Skeletal muscle satellite cell (primary cell): ENCODE data around the gene CDK6.
"Not testable (repeated sequence)": the region's sequence is repeated elsewhere in the genome, so short reads cannot be mapped to it uniquely, and the experiment has no call there.

ENCODE experiments used
- H3K27me3 ChIP-seq: 2 replicates; pipeline ENCODE4 v1.7.0; 2013; ENCODE audit warnings: low read length; ENCODE audit not compliant: control insufficient read depth, insufficient read depth
- H3K36me3 ChIP-seq: 2 replicates; pipeline ENCODE4 v1.7.0; 2013; ENCODE audit warnings: mild to moderate bottlenecking, control low read depth, low read length; ENCODE audit not compliant: insufficient read depth
- H3K4me1 ChIP-seq: 2 replicates; pipeline ENCODE4 v1.7.0; 2013; ENCODE audit warnings: low read length; ENCODE audit not compliant: control insufficient read depth, insufficient read depth
- H3K4me2 ChIP-seq: 2 replicates; pipeline ENCODE4 v1.7.0; 2013; ENCODE audit warnings: mild to moderate bottlenecking, low read length
- H3K4me3 ChIP-seq: 2 replicates; pipeline ENCODE4 v1.7.0; 2013; ENCODE audit warnings: low read length
- H3K9ac ChIP-seq: 2 replicates; pipeline ENCODE4 v1.7.0; 2013; ENCODE audit warnings: mild to moderate bottlenecking, low read depth, low read length, moderate library complexity
- H3K9me3 ChIP-seq: replicated peaks from 2 replicates; pipeline ENCODE4 v1.7.0; 2013; ENCODE audit warnings: mild to moderate bottlenecking, control low read depth, low read length

The CDK6 gene

GRCh38 chr7:92621026-92621540 lies 215.3 kb downstream of the CDK6 start:
- H3K9ac ChIP-seq: peak overlapping the region; percentile 60
- peaks cover 26% of the 10 kb centered on the region for H3K36me3 ChIP-seq
- no peaks in the 10 kb centered on the region for H3K27me3 ChIP-seq
- H3K4me2 ChIP-seq: peak overlapping the region; percentile 65
- H3K9me3 ChIP-seq: no peaks in the 10 kb centered on the region
- H3K4me1 ChIP-seq: peaks cover 34% of the 10 kb centered on the region
- H3K4me3 ChIP-seq: peak overlapping the region; percentile 15

- H3K27me3 ChIP-seq: no peaks in the 10 kb centered on the region
- no peak overlapping the region for H3K9ac ChIP-seq
- H3K4me1 ChIP-seq: peaks cover 46% of the 10 kb centered on the region
- no peak overlapping the region for H3K4me3 ChIP-seq
- no peak overlapping the region for H3K4me2 ChIP-seq
- no peaks in the 10 kb centered on the region for H3K9me3 ChIP-seq
- H3K36me3 ChIP-seq: peaks cover 39% of the 10 kb centered on the region
Observed at GRCh38 chr7:92615861-92616260, 220.5 kb downstream of the CDK6 start.

- Histone ChIP-seq H3K9me3 (no peaks in the 10 kb centered on the region), H3K4me1 (peaks cover 47% of the 10 kb centered on the region), H3K4me3 (no peak overlapping the region), H3K36me3 (peaks cover 39% of the 10 kb centered on the region), H3K27me3 (no peaks in the 10 kb centered on the region), H3K9ac (peak overlapping the region; percentile 9), H3K4me2 (no peak overlapping the region)
Observed at GRCh38 chr7:92614660-92615174, 221.7 kb downstream of the CDK6 start.

- Histone ChIP-seq H3K36me3 (peaks cover 39% of the 10 kb centered on the region), H3K9ac (peak overlapping the region; percentile 72), H3K27me3 (no peaks in the 10 kb centered on the region), H3K4me3 (no peak overlapping the region), H3K9me3 (no peaks in the 10 kb centered on the region), H3K4me1 (peaks cover 49% of the 10 kb centered on the region), H3K4me2 (no peak overlapping the region)
Observed at GRCh38 chr7:92613720-92614119, 222.7 kb downstream of the CDK6 start.

GRCh38 chr7:92613214-92613613 lies 223.2 kb downstream of the CDK6 start:
- peak overlapping the region; percentile 72 for H3K9ac ChIP-seq
- H3K4me1 ChIP-seq: peaks cover 49% of the 10 kb centered on the region
- H3K4me2 ChIP-seq: peak overlapping the region; percentile 69
- H3K4me3 ChIP-seq: no peak overlapping the region
- no peaks in the 10 kb centered on the region for H3K9me3 ChIP-seq
- H3K36me3 ChIP-seq: peaks cover 39% of the 10 kb centered on the region
- no peaks in the 10 kb centered on the region for H3K27me3 ChIP-seq

GRCh38 chr7:92612501-92612900 lies 223.9 kb downstream of the CDK6 start:
- Histone ChIP-seq H3K4me2 (peak overlapping the region; percentile 69), H3K9ac (peak overlapping the region; percentile 72), H3K9me3 (no peaks in the 10 kb centered on the region), H3K27me3 (no peaks in the 10 kb centered on the region), H3K4me1 (peaks cover 49% of the 10 kb centered on the region), H3K36me3 (peaks cover 36% of the 10 kb centered on the region), H3K4me3 (peak overlapping the region; percentile 33)

GRCh38 chr7:92611735-92612134 lies 224.6 kb downstream of the CDK6 start:
- Histone ChIP-seq H3K4me2 (peak overlapping the region; percentile 69), H3K27me3 (no peaks in the 10 kb centered on the region), H3K4me1 (peaks cover 49% of the 10 kb centered on the region), H3K36me3 (peaks cover 28% of the 10 kb centered on the region), H3K9me3 (no peaks in the 10 kb centered on the region), H3K4me3 (peak overlapping the region; percentile 33), H3K9ac (peak overlapping the region; percentile 69)

- H3K9me3 ChIP-seq: no peaks in the 10 kb centered on the region
- H3K36me3 ChIP-seq: peaks cover 27% of the 10 kb centered on the region
- H3K9ac ChIP-seq: peak overlapping the region; percentile 0
- no peak overlapping the region for H3K4me2 ChIP-seq
- H3K4me1 ChIP-seq: peaks cover 47% of the 10 kb centered on the region
- no peaks in the 10 kb centered on the region for H3K27me3 ChIP-seq
- no peak overlapping the region for H3K4me3 ChIP-seq
Observed at GRCh38 chr7:92609921-92610518, 226.4 kb downstream of the CDK6 start.

- Histone ChIP-seq H3K4me1 (peaks cover 33% of the 10 kb centered on the region), H3K4me2 (no peak overlapping the region), H3K9ac (no peak overlapping the region), H3K36me3 (peaks cover 25% of the 10 kb centered on the region), H3K4me3 (no peak overlapping the region), H3K27me3 (no peaks in the 10 kb centered on the region), H3K9me3 (no peaks in the 10 kb centered on the region)
Observed at GRCh38 chr7:92608380-92609322, 227.7 kb downstream of the CDK6 start.

- Histone ChIP-seq H3K9ac (no peak overlapping the region), H3K27me3 (no peaks in the 10 kb centered on the region), H3K4me1 (peaks cover 22% of the 10 kb centered on the region), H3K9me3 (no peaks in the 10 kb centered on the region), H3K4me3 (no peak overlapping the region), H3K4me2 (no peak overlapping the region), H3K36me3 (peaks cover 24% of the 10 kb centered on the region)
Observed at GRCh38 chr7:92606985-92607384, 229.4 kb downstream of the CDK6 start.

- H3K9ac ChIP-seq, H3K4me3 ChIP-seq, H3K4me1 ChIP-seq, H3K27me3 ChIP-seq, H3K4me2 ChIP-seq, H3K9me3 ChIP-seq: not testable (repeated sequence)
- peaks cover 24% of the 10 kb centered on the region for H3K36me3 ChIP-seq
Observed at GRCh38 chr7:92604517-92604916, 231.9 kb downstream of the CDK6 start.
